MG63 (cell line): ENCODE results near the gene COG5. TPM values are rescaled to one million over a fixed set of nuclear protein-coding genes. Genes with fewer than 3 reads are reported as not detected.

Experiments
- DNase-seq: peaks from one replicate; pipeline ENCODE4 v3.0.0-alpha.2; 2020
- H3K27me3 ChIP-seq: fragments of 250-450 bp; sonication (Bioruptor Pico); 2 replicates; pipeline ENCODE4 v1.5.1; 2020; ENCODE audit warnings: mild to moderate bottlenecking, moderate library complexity
- H3K36me3 ChIP-seq: fragments of 250-450 bp; sonication (Bioruptor Pico); 2 replicates; pipeline ENCODE4 v1.5.1; 2020; ENCODE audit warnings: mild to moderate bottlenecking, moderate library complexity
- H3K4me3 ChIP-seq: fragments of 250-450 bp; sonication (Bioruptor Pico); 2 replicates; pipeline ENCODE4 v1.5.1; 2020; ENCODE audit warnings: mild to moderate bottlenecking, moderate library complexity
- H3K9me3 ChIP-seq: fragments of 250-450 bp; sonication (Bioruptor Pico); 2 replicates; pipeline ENCODE4 v1.5.1; 2020; ENCODE audit warnings: mild to moderate bottlenecking, moderate library complexity
- total RNA-seq: library from RNA; depleted of rRNA; stranded (reverse); fragments of >200 nt; shearing (Covaris generic); gene quantifications from 2 replicates; pipeline ENCODE4 v1.2.3, GENCODE V29; 2014; ENCODE audit warnings: low replicate concordance

The COG5 gene
- total RNA-seq, 1 experiment from 2014 or later = 37.5 TPM

- Histone ChIP-seq H3K4me3 (no peak overlapping the region), H3K9me3 (no peaks in the 10 kb centered on the region), H3K36me3 (peaks cover 4% of the 10 kb centered on the region; the same call in 1 of the 2 replicates), H3K27me3 (no peaks in the 10 kb centered on the region)
- no peak for DNase-seq
Measured at GRCh38 chr7:107190090-107190489, 373.6 kb downstream of the COG5 start.

DNA sequence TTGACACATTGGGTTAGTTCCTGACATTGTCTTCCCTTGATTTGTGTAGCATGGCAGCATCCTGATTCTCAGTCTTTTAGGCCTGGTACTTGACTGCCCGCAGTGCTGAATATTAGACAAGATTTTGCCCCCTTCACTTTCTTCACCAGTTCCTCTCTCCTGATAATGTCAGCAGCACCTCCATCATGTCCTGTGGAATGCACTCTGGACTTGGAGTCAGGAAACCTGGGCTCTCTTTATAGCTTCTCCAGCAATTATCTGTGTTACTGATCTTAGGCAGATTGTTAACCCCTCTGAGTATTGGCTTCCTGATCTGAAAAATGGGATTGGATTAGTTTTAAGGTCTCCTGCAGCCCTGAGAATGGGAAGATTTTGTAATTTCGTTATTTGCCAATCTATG lies 375.9 kb downstream of the COG5 start:
- Histone ChIP-seq H3K4me3 (no peak overlapping the region), H3K27me3 (no peaks in the 10 kb centered on the region), H3K36me3 (peaks cover 4% of the 10 kb centered on the region; the same call in 1 of the 2 replicates), H3K9me3 (no peaks in the 10 kb centered on the region)
- DNase-seq = no peak

GRCh38 chr7:107186240-107186639 lies 377.5 kb downstream of the COG5 start:
- Histone ChIP-seq H3K36me3 (peaks cover 4% of the 10 kb centered on the region; the same call in 1 of the 2 replicates), H3K4me3 (no peak overlapping the region), H3K27me3 (no peaks in the 10 kb centered on the region), H3K9me3 (no peaks in the 10 kb centered on the region)
- no peak for DNase-seq

GRCh38 chr7:107185716-107186115 lies 378.0 kb downstream of the COG5 start:
- H3K27me3 ChIP-seq = no peaks in the 10 kb centered on the region
- DNase-seq = no peak
- no peaks in the 10 kb centered on the region for H3K9me3 ChIP-seq
- no peak overlapping the region for H3K4me3 ChIP-seq
- peaks cover 4% of the 10 kb centered on the region; the same call in 1 of the 2 replicates for H3K36me3 ChIP-seq

DNA sequence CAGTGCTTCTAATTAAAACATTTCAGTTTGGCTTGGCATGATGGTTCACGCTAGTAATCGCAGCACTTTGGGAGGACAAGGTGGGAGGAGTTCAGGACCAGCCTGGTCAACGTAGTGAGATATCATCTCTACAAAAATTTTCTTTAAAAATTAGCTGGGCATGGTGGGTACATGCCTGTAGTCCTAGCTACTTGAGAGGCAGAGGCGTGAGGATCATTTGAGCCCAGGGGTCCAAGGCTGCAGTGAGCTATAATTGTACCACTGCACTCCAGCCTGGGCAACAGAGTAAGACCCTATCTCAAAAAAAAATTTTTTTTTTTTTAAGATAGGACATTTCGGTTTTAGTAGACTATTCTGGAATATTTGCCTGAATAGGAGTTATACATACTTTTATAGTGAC lies 382.5 kb downstream of the COG5 start:
- no peak for DNase-seq
- Histone ChIP-seq H3K36me3 (no peaks in the 10 kb centered on the region), H3K9me3 (no peaks in the 10 kb centered on the region), H3K27me3 (no peaks in the 10 kb centered on the region), H3K4me3 (no peak overlapping the region)

DNA sequence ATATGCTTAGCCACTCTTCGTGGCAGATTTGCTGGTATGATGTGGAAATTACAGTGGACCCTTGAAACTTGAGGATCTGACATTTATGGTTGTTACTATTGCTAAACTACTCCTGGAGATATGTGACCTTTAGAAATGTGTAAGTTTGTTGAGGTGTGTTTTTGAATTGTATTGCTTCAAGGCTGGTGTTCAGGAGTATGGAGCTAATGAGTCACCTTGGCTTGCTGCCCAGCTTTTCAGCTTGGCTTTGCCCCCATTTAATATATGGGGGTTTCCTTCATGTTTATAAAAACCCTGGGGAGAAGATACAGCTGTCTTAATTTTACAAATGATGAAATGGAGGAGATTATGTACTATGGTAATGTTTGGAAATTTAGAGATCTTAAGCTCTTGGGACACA lies 383.3 kb downstream of the COG5 start:
- H3K27me3 ChIP-seq = no peaks in the 10 kb centered on the region
- DNase-seq = peak; percentile 54
- H3K36me3 ChIP-seq = no peaks in the 10 kb centered on the region
- no peaks in the 10 kb centered on the region for H3K9me3 ChIP-seq
- H3K4me3 ChIP-seq = no peak overlapping the region

- H3K9me3 ChIP-seq = no peaks in the 10 kb centered on the region
- no peak overlapping the region for H3K4me3 ChIP-seq
- DNase-seq = peak; percentile 4
- no peaks in the 10 kb centered on the region for H3K27me3 ChIP-seq
- no peaks in the 10 kb centered on the region for H3K36me3 ChIP-seq
Measured at GRCh38 chr7:107179326-107180164, 384.2 kb downstream of the COG5 start.

GRCh38 chr7:107173691-107174406 lies 389.9 kb downstream of the COG5 start:
- Histone ChIP-seq H3K36me3 (no peaks in the 10 kb centered on the region), H3K27me3 (no peaks in the 10 kb centered on the region), H3K4me3 (no peak overlapping the region), H3K9me3 (no peaks in the 10 kb centered on the region)
- DNase-seq = no peak

- Histone ChIP-seq H3K36me3 (no peaks in the 10 kb centered on the region), H3K9me3 (no peaks in the 10 kb centered on the region), H3K4me3 (no peak overlapping the region), H3K27me3 (no peaks in the 10 kb centered on the region)
- DNase-seq = no peak
Measured at GRCh38 chr7:107173191-107173590, 390.5 kb downstream of the COG5 start.

DNA sequence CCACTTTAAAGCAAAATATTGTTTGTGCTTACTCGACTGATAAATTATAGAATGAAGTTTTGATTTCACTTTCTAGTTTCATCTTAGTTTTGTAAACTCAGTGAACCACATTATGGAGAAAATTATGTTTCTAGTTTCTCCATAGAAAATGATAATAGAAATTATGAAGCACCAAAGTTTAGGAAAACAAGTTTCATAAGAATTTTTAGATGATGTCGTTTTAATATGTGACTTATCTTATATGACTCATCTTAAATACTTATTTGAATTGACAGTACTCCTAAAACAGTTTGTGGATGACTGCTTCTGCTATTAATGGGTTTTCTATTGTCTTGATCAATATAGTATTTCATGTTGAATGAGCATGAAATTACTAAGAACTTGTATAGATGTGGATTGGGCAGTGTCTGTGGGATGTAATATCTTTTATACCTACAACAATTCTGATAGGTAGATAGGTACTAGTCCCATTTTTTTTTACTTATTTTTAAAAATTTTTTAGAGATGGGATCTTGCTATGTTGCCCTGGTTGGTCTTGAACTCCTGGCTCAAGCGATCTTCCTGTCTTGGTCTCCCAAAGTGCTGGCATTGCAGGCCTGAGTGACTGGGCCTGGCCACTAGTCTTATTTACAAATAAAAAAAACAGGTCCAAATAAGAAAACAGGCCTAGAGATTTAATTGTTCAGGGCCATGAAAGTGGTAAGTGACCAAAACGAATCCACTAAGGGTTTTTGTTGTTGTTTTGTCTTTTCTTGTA lies 391.3 kb downstream of the COG5 start:
- no peaks in the 10 kb centered on the region for H3K27me3 ChIP-seq
- no peak overlapping the region for H3K4me3 ChIP-seq
- no peak for DNase-seq
- H3K36me3 ChIP-seq = no peaks in the 10 kb centered on the region
- no peaks in the 10 kb centered on the region for H3K9me3 ChIP-seq

- Histone ChIP-seq H3K27me3 (no peaks in the 10 kb centered on the region), H3K36me3 (no peaks in the 10 kb centered on the region), H3K9me3 (no peaks in the 10 kb centered on the region), H3K4me3 (no peak overlapping the region)
- DNase-seq = no peak
Measured at GRCh38 chr7:107171496-107171895, 392.2 kb downstream of the COG5 start.

- Histone ChIP-seq H3K9me3 (no peaks in the 10 kb centered on the region), H3K27me3 (no peaks in the 10 kb centered on the region), H3K36me3 (no peaks in the 10 kb centered on the region), H3K4me3 (peak overlapping the region; percentile 77)
- DNase-seq = no peak
Measured at GRCh38 chr7:107170051-107170915, 393.4 kb downstream of the COG5 start.

GRCh38 chr7:107169120-107170050 lies 394.3 kb downstream of the COG5 start:
- no peaks in the 10 kb centered on the region for H3K9me3 ChIP-seq
- no peaks in the 10 kb centered on the region for H3K27me3 ChIP-seq
- H3K36me3 ChIP-seq = no peaks in the 10 kb centered on the region
- H3K4me3 ChIP-seq = peak overlapping the region; percentile 77
- DNase-seq = peak; percentile 92

DNA sequence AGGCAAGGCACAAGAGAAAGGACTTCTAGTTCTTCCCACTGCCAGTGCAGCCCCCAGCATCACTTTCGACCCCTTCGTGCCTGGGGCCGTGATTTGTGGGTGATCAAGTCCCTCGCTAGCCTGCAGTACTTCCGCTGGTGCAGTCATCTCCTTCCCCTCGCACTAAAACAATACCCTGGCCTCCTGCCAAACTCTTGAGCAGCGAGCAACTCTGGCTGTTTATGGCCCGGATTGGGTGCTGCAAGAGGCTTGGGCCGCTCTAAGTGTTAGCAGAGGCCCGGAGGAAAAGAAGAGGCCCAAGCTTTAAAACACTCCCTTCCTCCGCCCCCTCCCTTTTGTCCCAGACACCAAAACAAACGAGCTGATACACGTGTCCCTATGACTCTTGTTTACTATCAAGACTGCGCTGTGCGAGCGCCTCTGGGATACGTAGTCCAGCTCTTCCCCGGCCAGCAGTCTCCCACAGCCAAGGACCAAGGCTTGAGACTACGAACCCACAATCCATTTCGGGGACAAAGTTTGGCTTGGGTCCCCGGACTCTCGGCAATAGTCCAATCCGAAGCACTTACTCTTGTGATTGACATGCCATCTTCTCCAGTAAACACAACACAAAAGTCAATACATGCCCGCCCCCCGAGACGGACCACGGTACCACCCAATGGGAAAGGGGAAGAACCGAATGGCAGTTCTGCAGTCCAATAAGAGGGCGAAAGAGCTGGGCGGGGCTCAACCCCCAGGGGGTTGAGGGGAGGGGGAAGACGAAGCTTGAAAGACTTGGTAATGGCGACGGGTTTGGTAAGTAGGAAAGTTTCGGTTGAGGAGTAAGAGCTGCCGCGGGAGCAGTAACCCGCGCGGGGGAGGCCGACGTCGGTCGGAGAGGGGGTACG lies 395.2 kb downstream of the COG5 start, which contains the start of gene HBP1:
TSS of gene HBP1 (plus strand) at position 771 of the 887 bp plus-strand sequence. CDS start 10,891 bp downstream, outside the sequence.
- DNase-seq = peak; percentile 95
- no peaks in the 10 kb centered on the region for H3K36me3 ChIP-seq
- no peaks in the 10 kb centered on the region for H3K27me3 ChIP-seq
- H3K4me3 ChIP-seq = peak within 1 kb of the TSS; percentile 77
- no peaks in the 10 kb centered on the region for H3K9me3 ChIP-seq
